Activated naive CD4-positive, alpha-beta T cell treated with anti-CD3 and anti-CD28 coated beads, Interleukin-2, amount 50 U/mL, for 72 hours (primary cell): ENCODE results near the gene SLC6A3. TPM values are rescaled to one million over a fixed set of nuclear protein-coding genes. Genes with fewer than 3 reads are reported as not detected.
"Not testable (repeated sequence)": the region's sequence is repeated elsewhere in the genome, so short reads cannot be mapped to it uniquely, and the experiment has no call there.

Experiments used
- ATAC-seq, 2 donors: fragments of 150-1000 bp; cut with Tn5 transposase; 2 replicates each; pipeline ENCODE4 v1.10.0; 2021; ENCODE audit warnings: mild to moderate bottlenecking in 2 of 2, moderate library complexity in 2 of 2
- DNase-seq, 2 donors: peaks; one replicate each; pipeline ENCODE4 v3.0.0; 2021 to 2022; ENCODE audit warnings: low spot score in 2 of 2
- H3K27ac Mint-ChIP-seq, 2 donors: one replicate each; pipeline ENCODE4 v1.8.0; 2022; ENCODE audit warnings: mild to moderate bottlenecking in 2 of 2, mixed read lengths in 2 of 2
- H3K36me3 Mint-ChIP-seq, 2 donors: one replicate each; pipeline ENCODE4 v1.8.0; 2022; ENCODE audit warnings: mixed read lengths in 2 of 2
- H3K9me3 Mint-ChIP-seq, 2 donors: one replicate each; pipeline ENCODE4 v1.8.0; 2022; ENCODE audit warnings: mixed read lengths in 2 of 2
- total RNA-seq, 2 donors: library from RNA; stranded (reverse); gene quantifications; one replicate each; pipeline ENCODE4 v1.2.3, GENCODE V29; 2022

Gene SLC6A3
- total RNA-seq, 2 donors from 2014 or later, result not detected

DNA sequence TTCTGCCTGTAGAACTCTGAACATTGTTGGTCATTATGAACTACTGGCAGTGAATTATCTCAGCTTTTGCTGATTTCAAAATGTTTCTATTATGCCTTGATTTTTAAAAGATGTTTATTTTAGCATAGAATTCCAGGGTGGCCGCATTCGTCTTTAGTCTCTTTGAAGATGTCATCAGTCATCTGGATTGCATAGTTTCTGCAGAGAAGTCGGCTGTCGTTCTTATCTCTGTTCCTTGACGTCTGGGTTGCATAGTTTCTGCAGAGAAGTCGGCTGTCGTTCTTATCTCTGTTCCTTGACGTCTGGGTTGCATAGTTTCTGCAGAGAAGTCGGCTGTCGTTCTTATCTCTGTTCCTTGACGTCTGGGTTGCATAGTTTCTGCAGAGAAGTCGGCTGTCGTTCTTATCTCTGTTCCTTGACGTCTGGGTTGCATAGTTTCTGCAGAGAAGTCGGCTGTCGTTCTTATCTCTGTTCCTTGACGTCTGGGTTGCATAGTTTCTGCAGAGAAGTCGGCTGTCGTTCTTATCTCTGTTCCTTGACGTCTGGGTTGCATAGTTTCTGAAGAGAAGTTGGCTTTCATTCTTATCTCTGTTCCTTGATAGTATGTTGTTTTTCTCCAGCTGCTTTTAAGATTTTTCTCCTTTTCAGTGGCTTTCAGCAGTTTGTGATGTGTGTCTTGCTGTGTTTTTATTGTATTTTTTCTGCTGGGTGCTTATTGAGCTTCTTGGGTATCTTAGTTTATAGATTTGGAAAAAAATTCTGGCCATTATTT is 11.1 kb upstream of the SLC6A3 start:
- H3K36me3 Mint-ChIP-seq, result peaks cover 27 to 50% of the 10 kb centered on the region in 2 donors
- not testable (repeated sequence) for DNase-seq, ATAC-seq, H3K27ac Mint-ChIP-seq
- H3K9me3 Mint-ChIP-seq, result peaks cover 17 to 41% of the 10 kb centered on the region in 2 donors

DNA sequence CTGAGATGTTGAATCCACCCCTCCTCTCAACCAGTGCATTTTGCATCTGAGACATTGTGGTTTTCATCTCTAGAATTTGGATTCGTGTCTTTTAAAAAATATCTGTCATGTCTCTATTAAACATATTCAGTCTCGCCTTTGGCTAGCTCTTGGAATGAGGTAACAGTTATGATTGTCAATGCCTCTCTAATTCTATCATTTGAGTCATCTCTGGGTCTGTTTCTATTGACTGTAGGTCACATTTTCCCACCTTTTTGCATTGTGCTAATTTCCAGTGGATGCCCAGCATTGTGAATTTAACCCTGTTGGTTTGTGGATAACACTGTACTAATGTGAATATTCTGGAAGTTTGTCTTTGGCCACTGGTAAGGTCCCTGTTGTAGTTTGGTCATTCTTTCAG is 8.4 kb upstream of the SLC6A3 start:
- ATAC-seq, result no peak
- no peak overlapping the region for H3K27ac Mint-ChIP-seq
- peaks cover 17 to 41% of the 10 kb centered on the region in 2 donors for H3K9me3 Mint-ChIP-seq
- DNase-seq, result no peak
- H3K36me3 Mint-ChIP-seq, result peaks cover 20 to 41% of the 10 kb centered on the region in 2 donors

DNA sequence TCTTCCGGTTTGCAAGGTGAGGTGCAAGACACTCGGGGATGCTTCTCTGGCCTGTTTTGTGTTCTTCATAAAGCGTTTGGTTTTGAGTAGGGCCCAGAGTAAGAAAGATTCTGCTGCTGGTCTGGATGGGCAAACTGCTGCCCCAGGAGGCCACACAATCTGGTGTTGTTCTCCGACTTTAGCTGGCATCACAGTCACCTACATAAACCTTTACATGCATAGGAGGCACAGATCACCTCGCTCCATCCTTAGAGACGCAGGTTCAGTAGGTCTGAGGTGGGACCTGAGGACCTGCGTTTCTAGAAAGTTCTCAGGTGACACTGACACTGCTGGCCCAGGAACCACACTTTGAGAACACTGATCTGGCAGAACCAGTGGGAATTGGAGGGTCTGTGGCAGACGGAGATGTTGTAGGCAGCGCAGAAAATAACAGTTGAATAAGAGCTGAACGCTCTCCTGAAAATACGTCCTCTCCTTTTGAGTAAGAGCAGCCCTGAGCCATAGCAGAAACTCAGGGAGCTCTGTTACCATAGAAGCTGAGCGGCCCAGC is 3.9 kb upstream of the SLC6A3 start:
- Mint-ChIP-seq H3K36me3 (peaks cover 8 to 9% of the 10 kb centered on the region in 2 donors), H3K27ac (no peak overlapping the region), H3K9me3 (peaks cover 7 to 10% of the 10 kb centered on the region in 2 donors)
- ATAC-seq, result no peak
- no peak for DNase-seq

GRCh38 chr5:1448511-1449011 is 3.3 kb upstream of the SLC6A3 start:
- DNase-seq (no peak), ATAC-seq (peak in 1 of 2 donors; percentile 82)
- Mint-ChIP-seq H3K9me3 (peaks cover 2 to 4% of the 10 kb centered on the region in 2 donors), H3K27ac (no peak overlapping the region), H3K36me3 (peaks cover 2 to 3% of the 10 kb centered on the region in 2 donors)

DNA sequence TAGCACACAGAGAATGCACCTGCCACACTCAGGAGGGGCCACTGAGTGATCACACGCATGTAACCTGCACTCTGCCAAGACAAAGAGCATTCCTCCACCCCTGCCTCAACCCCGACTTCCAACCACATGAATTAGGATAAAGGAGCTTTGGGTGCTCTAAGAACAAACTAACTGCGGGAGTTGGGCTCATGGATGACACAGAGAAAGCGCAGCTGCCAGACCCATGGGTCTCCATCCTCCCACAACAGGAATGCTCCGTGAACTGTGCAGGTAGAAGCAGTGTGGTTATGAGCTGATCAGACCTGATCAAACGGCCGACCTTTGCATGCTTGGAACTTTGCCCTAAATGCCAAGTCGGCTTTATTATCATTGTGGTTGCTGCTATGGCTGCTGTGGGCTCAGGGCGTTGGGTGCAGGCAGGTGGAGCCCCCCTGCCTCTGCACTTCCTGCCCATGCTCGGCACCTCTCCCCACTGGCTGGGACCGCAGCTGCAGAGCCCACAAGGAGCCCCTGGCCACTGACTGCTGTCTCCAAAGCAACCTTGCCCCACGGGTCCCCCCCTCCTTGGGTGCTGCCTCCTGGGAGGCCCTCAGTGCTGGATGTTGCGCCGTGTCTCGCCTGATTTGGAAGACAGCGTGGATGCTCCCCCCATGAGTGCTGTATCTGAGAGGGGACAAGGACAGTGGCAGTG is 2.6 kb upstream of the SLC6A3 start:
- Mint-ChIP-seq H3K36me3 (no peaks in the 10 kb centered on the region), H3K9me3 (no peaks in the 10 kb centered on the region), H3K27ac (no peak overlapping the region)
- ATAC-seq, result peak in 1 of 2 donors; percentile 65
- no peak for DNase-seq

DNA sequence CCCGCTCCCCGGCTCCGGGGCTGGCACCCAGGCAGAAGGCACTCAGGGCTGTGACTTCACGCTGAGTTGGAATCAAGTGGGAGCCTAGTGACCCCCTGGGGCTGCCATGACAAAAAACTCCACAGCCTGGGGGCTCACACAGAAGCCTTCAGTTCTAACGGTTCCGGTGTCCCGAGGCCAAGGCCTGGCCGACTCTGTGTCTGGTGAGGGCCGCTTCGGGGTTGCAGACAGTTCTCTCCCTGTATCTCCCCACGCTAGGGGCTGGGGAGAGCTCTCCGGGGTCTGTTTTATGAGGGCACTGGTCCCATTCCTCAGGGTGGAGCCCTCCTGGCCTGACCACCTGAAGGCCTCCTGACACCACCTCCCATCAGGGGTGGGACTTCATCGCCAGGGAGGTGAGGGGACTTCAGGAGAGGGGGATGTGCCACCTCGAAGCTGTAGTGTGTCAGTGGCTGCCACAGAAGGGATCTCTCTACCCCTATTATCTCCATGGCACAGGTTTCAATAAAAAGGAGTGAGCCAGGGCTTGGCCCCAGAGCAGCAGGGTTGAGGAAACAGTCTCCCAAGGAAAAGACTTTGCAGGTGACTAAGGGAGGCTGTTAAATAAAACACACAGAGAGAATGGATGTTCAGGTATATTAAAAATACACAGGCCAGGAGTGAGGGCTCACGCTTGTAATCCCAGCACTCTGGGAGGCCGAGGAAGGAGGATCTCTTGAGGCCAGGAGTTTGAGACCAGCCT is 1.5 kb upstream of the SLC6A3 start:
- no peak for DNase-seq
- Mint-ChIP-seq H3K27ac (no peak overlapping the region), H3K9me3 (no peaks in the 10 kb centered on the region), H3K36me3 (no peaks in the 10 kb centered on the region)
- ATAC-seq, result no peak

DNA sequence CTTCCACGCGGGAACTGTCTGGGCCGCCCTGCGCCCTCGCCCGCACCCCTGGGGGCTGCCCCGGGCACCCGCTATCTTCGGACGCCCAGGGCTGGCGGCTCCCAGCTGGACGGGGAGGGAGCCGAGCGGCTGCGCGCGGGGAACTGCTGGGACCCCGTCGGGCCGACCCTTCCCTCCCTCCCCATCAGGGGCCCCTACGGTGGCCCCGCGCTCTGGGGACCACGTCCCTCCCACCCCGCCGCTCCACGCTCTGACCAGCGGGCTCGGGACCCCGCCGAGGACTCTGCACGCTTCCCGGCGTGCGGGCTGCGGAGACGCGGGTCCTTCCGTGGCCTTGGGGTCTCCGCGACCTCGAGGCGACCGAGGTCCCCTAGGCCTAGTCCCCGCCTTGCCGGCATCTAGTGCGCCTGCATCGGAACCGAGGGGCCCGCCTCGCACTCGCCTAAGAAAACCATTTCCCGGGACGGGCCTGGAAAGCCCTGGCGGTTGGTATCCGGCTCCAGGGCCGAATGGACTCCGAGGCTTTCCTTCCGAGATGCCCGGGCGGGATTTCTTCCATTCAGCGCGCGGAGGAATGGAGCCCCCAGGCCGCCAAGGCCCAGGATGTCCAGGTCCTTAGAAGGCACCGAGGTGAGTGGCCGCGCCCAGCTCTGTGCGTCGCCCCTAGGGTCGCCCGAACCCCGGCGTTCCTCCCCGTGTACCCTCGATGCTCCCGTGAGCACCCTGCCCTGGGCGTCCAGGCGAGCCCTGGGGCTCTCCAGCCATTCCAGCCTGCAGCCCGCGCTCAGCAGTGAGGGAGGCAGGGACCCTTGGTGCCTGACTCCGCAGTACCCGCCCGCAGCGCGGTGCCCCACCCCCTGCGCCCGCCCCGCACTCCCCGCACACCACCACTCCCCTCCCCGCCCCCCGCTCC is 705 bp upstream of the SLC6A3 start:
- Mint-ChIP-seq H3K27ac (no peak overlapping the region), H3K36me3 (no peaks in the 10 kb centered on the region), H3K9me3 (peaks cover 0 to under 1% of the 10 kb centered on the region in 2 donors)
- ATAC-seq, result peak in 1 of 2 donors; percentile 17
- DNase-seq, result no peak

- H3K9me3 Mint-ChIP-seq, result peaks cover 5 to 12% of the 10 kb centered on the region in 2 donors
- no peak overlapping the region for H3K27ac Mint-ChIP-seq
- DNase-seq (no peak), ATAC-seq (no peak)
- peaks cover 0 to 7% of the 10 kb centered on the region in 2 donors for H3K36me3 Mint-ChIP-seq
Measured at GRCh38 chr5:1444361-1445189, 665 bp downstream of the SLC6A3 start.

GRCh38 chr5:1443991-1444360 is 1.3 kb downstream of the SLC6A3 start:
- H3K9me3 Mint-ChIP-seq, result peaks cover 5 to 12% of the 10 kb centered on the region in 2 donors
- peaks cover 0 to 7% of the 10 kb centered on the region in 2 donors for H3K36me3 Mint-ChIP-seq
- DNase-seq (no peak), ATAC-seq (no peak)
- H3K27ac Mint-ChIP-seq, result no peak overlapping the region

DNA sequence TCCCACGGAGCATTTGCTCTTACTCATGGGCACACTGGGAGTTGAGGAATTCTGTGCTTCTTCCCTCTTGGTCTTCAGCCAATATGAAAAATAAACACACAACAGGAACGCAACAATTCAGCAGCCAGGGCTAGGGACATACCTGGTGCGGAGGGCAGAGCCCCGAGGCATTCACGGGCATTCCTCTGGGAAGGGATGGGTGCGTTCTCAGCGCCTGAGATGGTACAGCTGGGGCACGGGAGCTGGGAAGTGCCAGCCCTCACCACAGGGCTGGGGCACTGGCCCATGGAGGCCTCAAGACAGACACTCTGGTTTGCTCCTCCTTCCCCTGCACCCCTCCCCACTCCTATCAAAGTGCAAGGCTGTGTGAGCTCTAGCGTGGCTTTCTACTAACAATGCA is 2.1 kb downstream of the SLC6A3 start:
- no peak for DNase-seq
- Mint-ChIP-seq H3K27ac (no peak overlapping the region), H3K36me3 (peaks cover 0 to 7% of the 10 kb centered on the region in 2 donors), H3K9me3 (peaks cover 5 to 12% of the 10 kb centered on the region in 2 donors)
- no peak for ATAC-seq

- peaks cover 5 to 12% of the 10 kb centered on the region in 2 donors for H3K9me3 Mint-ChIP-seq
- no peak for ATAC-seq
- peaks cover 0 to 7% of the 10 kb centered on the region in 2 donors for H3K36me3 Mint-ChIP-seq
- DNase-seq, result no peak
- H3K27ac Mint-ChIP-seq, result no peak overlapping the region
Measured at GRCh38 chr5:1442222-1443145, 2.8 kb downstream of the SLC6A3 start.

DNA sequence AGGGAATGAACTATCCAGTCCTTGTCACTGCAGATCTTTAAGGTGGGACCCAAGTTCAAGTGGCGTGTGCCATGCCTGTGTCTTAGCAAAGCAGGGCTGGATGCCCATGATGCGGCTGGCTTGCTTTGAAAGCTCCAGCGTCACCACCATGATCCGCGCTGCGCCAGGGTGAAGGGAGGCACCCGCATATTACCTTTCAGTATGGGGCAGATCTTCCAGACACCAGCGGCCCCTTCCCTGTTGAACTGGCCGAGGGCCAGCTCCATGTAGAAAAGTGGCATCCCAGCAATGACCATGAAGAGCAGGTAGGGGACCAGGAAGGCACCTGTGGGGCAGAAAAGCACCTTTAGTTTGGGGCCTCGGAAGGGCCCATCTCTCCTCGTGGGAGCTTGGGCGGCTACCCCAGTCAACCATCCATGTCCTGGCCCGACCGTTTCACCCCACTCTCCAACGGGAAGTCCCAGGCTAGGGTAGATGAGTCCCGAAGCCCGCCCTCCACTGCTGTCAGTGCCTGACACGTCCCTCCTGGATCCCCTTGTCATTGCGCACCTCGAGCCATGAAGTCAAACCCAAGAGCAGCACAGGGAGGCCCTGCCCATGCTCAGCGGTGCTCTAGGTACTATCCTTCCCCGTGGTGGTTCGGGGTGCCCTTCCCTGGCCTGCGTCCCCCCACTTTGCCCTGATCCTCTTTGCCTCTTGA is 3.9 kb downstream of the SLC6A3 start:
- Mint-ChIP-seq H3K36me3 (peaks cover 0 to 7% of the 10 kb centered on the region in 2 donors), H3K27ac (no peak overlapping the region), H3K9me3 (peaks cover 5 to 12% of the 10 kb centered on the region in 2 donors)
- ATAC-seq (no peak), DNase-seq (no peak)

DNA sequence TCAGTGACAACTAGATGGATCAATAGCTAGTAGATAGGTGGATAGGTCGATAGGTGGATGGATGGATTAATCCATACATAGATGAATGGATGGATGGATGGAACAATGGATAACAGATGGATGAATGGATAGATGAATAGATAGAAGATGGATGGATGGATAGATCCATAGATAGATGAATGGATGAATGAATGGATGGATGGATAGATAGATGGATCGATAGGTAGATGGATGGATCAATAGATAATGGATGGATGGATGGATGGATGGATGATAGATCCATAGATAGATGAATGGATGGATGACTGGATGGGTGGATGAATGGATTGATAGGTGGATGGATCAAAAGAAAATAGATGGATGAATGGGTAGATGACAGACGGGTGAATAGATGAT is 5.1 kb downstream of the SLC6A3 start:
- peaks cover 5 to 12% of the 10 kb centered on the region in 2 donors for H3K9me3 Mint-ChIP-seq
- no peak overlapping the region for H3K27ac Mint-ChIP-seq
- no peak for DNase-seq
- no peak for ATAC-seq
- peaks cover 0 to 7% of the 10 kb centered on the region in 2 donors for H3K36me3 Mint-ChIP-seq
